ENCODE results near the gene CEACAM16.
A peak's percentile ranks its signal among the peaks of the same experiment; 100 is the strongest.

The CEACAM16 gene

DNA sequence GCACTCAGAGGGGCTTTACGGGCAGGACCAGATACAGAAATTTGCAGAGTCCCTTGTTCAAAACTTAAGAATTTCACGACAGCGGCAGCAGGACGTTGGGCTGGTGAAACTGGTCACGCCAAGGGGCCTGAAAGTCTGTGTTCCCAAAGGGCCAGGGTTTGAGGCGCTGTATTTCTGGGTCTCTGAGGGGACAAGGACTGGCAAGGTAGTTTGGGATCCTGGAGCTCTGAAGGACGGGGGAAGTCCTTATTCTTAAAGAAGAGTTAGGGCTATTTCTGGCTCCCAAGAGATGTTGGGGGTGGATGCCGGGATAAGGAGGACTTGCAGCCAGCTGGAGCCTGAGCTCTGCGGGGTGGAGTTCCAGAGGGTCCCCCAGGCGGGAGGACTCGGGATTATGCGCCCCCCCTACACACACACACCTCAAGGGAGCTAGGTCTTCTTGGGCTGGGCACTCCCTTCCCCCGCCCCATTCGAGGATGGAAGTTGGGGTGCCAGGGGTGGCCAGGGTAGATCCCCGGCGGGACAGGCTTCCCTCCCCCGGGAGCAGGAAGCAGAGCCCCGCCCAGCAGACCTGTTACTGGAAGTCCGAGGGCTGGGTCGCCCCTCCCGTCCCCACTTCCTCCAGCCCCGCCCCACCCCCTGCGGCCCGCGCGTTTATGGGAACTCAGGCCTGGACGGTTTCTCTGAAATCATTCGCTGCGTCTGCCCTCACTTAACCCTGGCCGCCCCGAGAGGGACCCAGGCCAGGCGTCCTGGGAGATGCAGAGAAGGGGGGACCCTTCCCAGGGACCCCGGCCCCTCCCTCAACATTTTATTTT lies 55.2 kb downstream of the CEACAM16 start:
- H3K4me3 ChIP-seq (ENCODE audit: low read depth, low read length): peak overlapping the region; percentile 42
- POLR2A ChIA-PET: interaction anchor here (0.5 to 2.2 kb wide), 12 partner anchors 12 to 285 kb away, joined by 3 to 9 read pairs (median 4); no protein-coding TSS in a partner anchor
- no peaks in the 10 kb centered on the region for H3K9me3 ChIP-seq (ENCODE audit: control insufficient read depth, insufficient read depth, low read depth, low read length)
- peaks cover 18% of the 10 kb centered on the region for H3K4me1 ChIP-seq (ENCODE audit: control insufficient read depth, insufficient read depth, low read length)
- CTCF ChIA-PET: interaction anchor here (0.5 to 4.8 kb wide), 11 partner anchors 11 to 523 kb away, joined by 3 to 26 read pairs (median 3); no protein-coding TSS in a partner anchor
- H3K36me3 ChIP-seq (ENCODE audit: control insufficient read depth in 2 of 2, insufficient read depth in 1 of 2, low read length in 2 of 2): peaks cover 8 to 18% of the 10 kb centered on the region in 2 experiments; a peak in 2 of 3 replicates
- peak overlapping the region; percentile 67 for H3K27ac ChIP-seq (ENCODE audit: extremely low read depth, low read depth, low read length)
- TF ChIP-seq, protein P1, sequence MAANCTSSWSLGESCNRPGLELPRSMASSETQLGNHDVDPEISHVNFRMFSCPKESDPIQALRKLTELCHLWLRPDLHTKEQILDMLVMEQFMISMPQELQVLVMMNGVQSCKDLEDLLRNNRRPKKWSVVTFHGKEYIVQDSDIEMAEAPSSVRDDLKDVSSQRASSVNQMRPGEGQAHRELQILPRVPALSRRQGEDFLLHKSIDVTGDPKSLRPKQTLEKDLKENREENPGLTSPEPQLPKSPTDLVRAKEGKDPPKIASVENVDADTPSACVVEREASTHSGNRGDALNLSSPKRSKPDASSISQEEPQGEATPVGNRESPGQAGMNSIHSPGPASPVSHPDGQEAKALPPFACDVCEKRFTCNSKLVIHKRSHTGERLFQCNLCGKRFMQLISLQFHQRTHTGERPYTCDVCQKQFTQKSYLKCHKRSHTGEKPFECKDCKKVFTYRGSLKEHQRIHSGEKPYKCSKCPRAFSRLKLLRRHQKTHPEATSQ (tag by site-specific recombination; IDR thresholded peaks at IDR 0.05): no peak
- TF ChIP-seq ZNF529 (tag by site-specific recombination; IDR thresholded peaks at IDR 0.05; ENCODE audit: insufficient replicate concordance) (no peak), ZBTB11 (tag by site-specific recombination; conservative IDR thresholded peaks at IDR 0.05; ENCODE audit: low read depth) (0 out of 2 replicates have a peak, but pooled peaks have one; percentile 28), WT1 (tag by site-specific recombination; IDR thresholded peaks at IDR 0.05) (peak; percentile 24; the same call in 1 of the 2 replicates), ZNF114 (tag by site-specific recombination; IDR thresholded peaks at IDR 0.05) (no peak), ZXDB (tag by site-specific recombination; IDR thresholded peaks at IDR 0.05) (peak; percentile 47; the same call in 1 of the 2 replicates), ZNF501 (tag by site-specific recombination; IDR thresholded peaks at IDR 0.05) (peak; percentile 53; the same call in 1 of the 2 replicates), ZNF157 (tag by site-specific recombination; IDR thresholded peaks at IDR 0.05) (no peak), PRDM1 (tag by site-specific recombination; IDR thresholded peaks at IDR 0.05) (no peak), PATZ1 (tag by site-specific recombination; IDR thresholded peaks at IDR 0.05) (peak; percentile 85), MYNN (tag by site-specific recombination; IDR thresholded peaks at IDR 0.05; ENCODE audit: borderline replicate concordance) (no peak), ZBTB20 (tag by site-specific recombination; IDR thresholded peaks at IDR 0.05) (peak; percentile 89), ZNF138 (tag by site-specific recombination; IDR thresholded peaks at IDR 0.05; ENCODE audit: borderline replicate concordance) (no peak), ZNF639 (tag by site-specific recombination; IDR thresholded peaks at IDR 0.05) (no peak), GLI2 (tag by site-specific recombination; IDR thresholded peaks at IDR 0.05; ENCODE audit: borderline replicate concordance, low read depth) (no peak), ZNF664 (tag by site-specific recombination; IDR thresholded peaks at IDR 0.05) (no peak), ZFP69B (tag by site-specific recombination; IDR thresholded peaks at IDR 0.05) (no peak), HOXA7 (CRISPR knock-in tag; IDR thresholded peaks at IDR 0.05; ENCODE audit: borderline replicate concordance) (no peak), ZFP3 (tag by site-specific recombination; IDR thresholded peaks at IDR 0.05; ENCODE audit: low read depth) (no peak), ZNF670 (tag by site-specific recombination; IDR thresholded peaks at IDR 0.05; ENCODE audit: low read depth) (no peak), ZNF341 (tag by site-specific recombination; IDR thresholded peaks at IDR 0.05; ENCODE audit: low read depth) (0 out of 2 replicates have a peak, but pooled peaks have one; percentile 37), ZNF202 (tag by site-specific recombination; IDR thresholded peaks at IDR 0.05; ENCODE audit: borderline replicate concordance) (no peak), ZNF596 (tag by site-specific recombination; IDR thresholded peaks at IDR 0.05) (no peak), ZNF423 (tag by site-specific recombination; IDR thresholded peaks at IDR 0.05) (0 out of 2 replicates have a peak, but pooled peaks have one; percentile 35), SP3 (tag by site-specific recombination; IDR thresholded peaks at IDR 0.05) (peak; percentile 67), ZNF398 (tag by site-specific recombination; IDR thresholded peaks at IDR 0.05) (peak; percentile 69), ZNF830 (tag by site-specific recombination; IDR thresholded peaks at IDR 0.05; ENCODE audit: low read depth) (no peak)
